GM20000 (cell line): ENCODE data around the gene ASCL5.

Experiments
- DNase-seq: peaks from one replicate; pipeline ENCODE4 v3.0.0; 2012; ENCODE audit warnings: low spot score
- TF ChIP-seq, protein P1 (sequence below): IDR thresholded peaks from 2 replicates; pipeline ENCODE4 v1.5.1; 2012; ENCODE audit warnings: mild to moderate bottlenecking, control low read depth; ENCODE audit errors: extremely low read depth, missing control alignments

The ASCL5 gene

DNA sequence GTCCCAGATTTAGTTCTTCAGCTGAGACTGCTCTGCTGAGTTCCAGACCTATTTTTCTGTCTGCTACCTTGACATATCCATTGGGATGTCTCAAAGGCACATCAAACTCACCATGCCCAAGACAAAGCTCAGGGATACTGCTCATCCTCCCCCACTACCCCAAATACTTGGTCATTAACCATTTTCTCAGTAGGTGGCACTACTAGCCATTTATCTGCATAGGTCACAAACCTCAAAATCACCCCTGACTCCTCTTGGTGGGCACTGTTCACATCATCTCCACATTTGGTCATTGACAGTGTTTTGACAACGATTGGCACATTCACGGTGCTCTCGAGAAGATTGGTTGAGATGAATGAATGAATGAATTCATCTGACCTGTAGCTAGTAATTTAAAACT is 46.8 kb downstream of the ASCL5 start:
- TF ChIP-seq, protein P1, sequence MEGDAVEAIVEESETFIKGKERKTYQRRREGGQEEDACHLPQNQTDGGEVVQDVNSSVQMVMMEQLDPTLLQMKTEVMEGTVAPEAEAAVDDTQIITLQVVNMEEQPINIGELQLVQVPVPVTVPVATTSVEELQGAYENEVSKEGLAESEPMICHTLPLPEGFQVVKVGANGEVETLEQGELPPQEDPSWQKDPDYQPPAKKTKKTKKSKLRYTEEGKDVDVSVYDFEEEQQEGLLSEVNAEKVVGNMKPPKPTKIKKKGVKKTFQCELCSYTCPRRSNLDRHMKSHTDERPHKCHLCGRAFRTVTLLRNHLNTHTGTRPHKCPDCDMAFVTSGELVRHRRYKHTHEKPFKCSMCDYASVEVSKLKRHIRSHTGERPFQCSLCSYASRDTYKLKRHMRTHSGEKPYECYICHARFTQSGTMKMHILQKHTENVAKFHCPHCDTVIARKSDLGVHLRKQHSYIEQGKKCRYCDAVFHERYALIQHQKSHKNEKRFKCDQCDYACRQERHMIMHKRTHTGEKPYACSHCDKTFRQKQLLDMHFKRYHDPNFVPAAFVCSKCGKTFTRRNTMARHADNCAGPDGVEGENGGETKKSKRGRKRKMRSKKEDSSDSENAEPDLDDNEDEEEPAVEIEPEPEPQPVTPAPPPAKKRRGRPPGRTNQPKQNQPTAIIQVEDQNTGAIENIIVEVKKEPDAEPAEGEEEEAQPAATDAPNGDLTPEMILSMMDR = no peak
- no peak for DNase-seq

DNA sequence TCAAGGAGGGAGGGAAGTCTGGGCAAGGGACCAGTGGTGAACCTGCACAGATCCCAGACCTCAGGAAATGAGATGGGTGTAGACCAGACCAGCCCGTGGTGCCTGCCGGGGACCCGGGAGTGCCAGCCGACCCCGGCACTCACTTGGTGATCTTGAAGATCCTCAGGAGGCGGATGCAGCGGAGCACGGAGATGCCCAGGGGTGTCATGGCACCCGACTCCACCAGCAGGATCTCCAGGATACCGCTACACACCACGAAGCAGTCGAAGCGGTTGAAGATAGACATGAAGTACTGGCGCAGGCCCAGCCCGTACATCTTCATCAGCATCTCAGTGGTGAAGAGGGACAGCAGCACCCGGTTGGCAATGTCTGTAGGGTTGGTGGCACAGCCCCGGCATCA is 49.2 kb downstream of the ASCL5 start:
- DNase-seq = no peak
- TF ChIP-seq, protein P1 = no peak

DNA sequence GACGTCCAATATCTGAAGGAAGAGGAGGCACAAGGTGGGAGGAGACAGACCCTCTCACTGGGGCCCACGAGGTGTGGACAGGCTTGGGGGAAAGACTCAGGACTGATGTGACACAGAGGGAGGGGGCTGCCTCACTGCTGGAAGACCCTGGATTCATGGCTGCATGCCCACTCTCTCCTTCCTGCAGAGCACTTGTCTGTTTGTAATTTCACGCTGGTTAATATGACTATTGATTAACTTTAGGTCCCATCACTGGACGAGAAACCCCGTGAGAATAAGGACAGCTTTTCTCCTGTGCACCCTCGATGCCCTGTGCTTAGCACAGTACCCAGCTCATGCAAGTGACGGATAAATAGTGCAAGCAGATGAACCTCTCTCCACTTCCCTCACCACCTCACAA is 49.9 kb downstream of the ASCL5 start:
- TF ChIP-seq, protein P1 = no peak
- no peak for DNase-seq

DNA sequence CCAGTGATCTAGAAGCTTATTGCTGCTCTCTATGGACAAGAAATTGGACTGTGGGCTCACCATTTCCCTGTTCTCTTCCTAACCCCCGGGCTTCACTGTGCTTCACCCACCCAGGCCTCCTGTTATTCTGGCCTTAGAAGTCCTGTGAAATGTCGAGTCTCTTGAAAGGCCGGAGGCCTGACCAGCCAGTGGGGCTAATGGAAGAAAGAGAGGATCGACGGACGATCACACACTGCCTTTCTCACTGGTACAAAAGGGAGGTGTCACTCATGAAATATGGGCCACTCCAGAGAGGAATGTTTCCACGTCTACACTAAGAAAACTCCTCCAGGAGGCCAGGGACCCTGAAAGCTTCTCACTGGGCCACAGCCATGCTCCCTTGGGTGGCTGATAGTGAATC is 50.9 kb downstream of the ASCL5 start:
- TF ChIP-seq, protein P1 = no peak
- no peak for DNase-seq

DNA sequence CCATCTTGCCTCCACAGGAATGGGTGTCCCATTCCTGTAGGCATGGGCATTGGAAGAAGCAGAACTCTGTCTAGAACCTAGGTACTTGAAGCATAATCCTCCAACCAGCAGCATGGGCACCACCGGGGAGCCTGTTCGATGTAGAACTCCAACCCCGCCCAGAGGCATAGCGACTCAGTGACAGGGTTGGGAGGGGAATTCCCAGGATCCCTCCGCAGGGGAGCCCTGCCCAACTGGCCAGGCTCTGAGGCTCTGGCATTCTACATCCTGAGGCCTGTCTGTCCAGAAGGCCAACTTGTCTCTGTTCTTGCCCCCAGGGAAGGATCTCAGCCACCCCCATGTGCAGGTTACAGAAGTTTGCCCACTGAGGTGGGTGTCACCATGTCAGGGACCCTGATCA is 53.0 kb downstream of the ASCL5 start:
- no peak for DNase-seq
- TF ChIP-seq, protein P1 = no peak

DNA sequence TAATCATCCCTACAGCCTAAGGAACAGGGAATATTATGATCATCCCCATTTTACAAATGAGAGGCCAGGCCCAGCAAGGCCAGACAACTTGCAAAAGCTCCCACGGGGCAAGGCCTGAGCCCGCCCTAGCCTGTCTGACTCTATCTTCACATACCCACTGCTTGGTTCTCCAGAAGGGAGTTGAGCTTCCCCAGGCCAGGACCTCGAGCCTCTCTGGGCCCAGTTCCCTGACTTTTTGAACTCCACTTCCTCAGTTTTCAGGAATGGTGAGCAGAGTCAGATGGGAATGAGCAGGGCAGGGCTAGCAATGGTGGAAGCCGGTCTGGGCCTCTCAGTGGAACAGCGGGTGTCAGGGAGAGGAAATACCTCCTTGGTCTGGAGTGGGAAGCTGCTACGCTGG is 54.1 kb downstream of the ASCL5 start:
- TF ChIP-seq, protein P1 = no peak
- no peak for DNase-seq

DNA sequence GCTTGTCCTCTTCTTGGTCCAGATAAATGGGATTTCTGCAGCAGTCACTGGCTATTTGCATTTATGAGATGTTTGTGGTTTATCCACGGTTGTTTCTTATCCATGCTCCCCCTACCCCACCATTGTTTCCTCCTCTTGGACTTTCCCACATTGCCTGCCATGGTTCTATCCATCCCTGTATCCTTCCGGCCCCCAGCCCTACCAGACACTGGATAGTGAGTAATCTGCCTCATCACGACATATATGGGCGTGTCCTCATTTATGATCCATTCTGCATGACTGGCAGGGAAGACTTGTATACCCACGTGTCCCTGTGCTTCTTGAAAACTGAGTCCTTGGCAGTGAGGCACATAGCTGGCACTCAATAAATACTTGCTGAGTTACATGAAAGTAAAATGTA is 54.8 kb downstream of the ASCL5 start:
- TF ChIP-seq, protein P1 = no peak
- DNase-seq = no peak

DNA sequence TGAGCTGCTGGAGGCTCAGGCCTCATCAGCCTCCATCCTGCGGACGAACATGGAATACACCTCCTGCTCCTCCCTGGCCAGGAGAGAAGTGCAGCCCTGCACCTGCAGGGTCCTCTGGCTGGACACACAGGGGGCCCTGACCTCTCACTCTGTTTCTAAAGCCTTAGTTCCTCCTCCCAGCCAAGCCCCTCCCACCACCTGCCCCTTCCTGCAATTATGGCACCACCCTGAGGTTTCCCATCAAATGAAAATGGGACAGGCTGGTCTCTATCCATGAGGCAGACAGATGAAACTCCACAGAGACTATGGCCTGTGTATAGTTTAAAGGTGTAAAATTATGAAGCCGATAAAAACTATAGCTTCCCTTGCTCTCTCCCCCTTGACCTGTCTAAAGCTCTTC is 57.3 kb downstream of the ASCL5 start:
- TF ChIP-seq, protein P1 = no peak
- DNase-seq = no peak
